Effector memory CD4-positive, alpha-beta T cell (primary cell): ENCODE results near the gene SESN1.

Experiments
- DNase-seq, 3 donors: peaks; one replicate each; pipeline ENCODE4 v3.0.0-alpha.2; 2020
- H3K27ac ChIP-seq: 2 replicates; pipeline ENCODE4 v1.7.0; 2013; ENCODE audit warnings: mild to moderate bottlenecking, low read length, moderate library complexity; ENCODE audit not compliant: insufficient read depth, poor library complexity, severe bottlenecking
- H3K27me3 ChIP-seq: replicated peaks from 2 replicates; pipeline ENCODE4 v1.7.0; 2013; ENCODE audit warnings: mild to moderate bottlenecking, low read length; ENCODE audit not compliant: insufficient read depth, control insufficient read depth, poor library complexity, severe bottlenecking
- H3K36me3 ChIP-seq: 2 replicates; pipeline ENCODE4 v1.7.0; 2013; ENCODE audit warnings: mild to moderate bottlenecking, low read length, moderate library complexity; ENCODE audit not compliant: control insufficient read depth, insufficient read depth
- H3K4me1 ChIP-seq: 2 replicates; pipeline ENCODE4 v1.7.0; 2013; ENCODE audit warnings: low read length, mild to moderate bottlenecking; ENCODE audit not compliant: control insufficient read depth, insufficient read depth, poor library complexity, severe bottlenecking
- H3K4me3 ChIP-seq: 2 replicates; pipeline ENCODE4 v1.7.0; 2013; ENCODE audit warnings: low read length, low read depth, mild to moderate bottlenecking; ENCODE audit not compliant: insufficient read depth, poor library complexity, severe bottlenecking
- H3K9me3 ChIP-seq: 2 replicates; pipeline ENCODE4 v1.7.0; 2013; ENCODE audit warnings: mild to moderate bottlenecking, low read length, moderate library complexity; ENCODE audit not compliant: control insufficient read depth

The SESN1 gene

DNA sequence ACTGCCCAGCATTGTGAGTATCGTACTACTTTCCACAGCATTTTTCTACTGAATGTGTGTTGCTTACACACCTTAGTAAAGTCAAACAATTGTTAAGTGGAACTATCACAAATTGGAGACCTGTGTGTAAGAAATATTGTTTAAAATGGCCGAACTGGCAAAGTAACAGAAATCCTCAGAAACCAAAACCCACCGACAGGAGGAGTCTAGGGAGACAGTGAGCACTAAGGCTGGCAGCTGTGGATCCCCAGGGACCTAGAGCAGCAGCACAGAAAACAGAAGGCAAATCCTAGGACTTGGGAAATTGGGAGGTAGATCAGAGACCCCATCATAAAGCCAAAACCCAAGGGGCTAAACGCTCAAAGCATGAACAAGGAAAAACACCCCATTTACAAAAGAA, 69.9 kb downstream of the SESN1 start:
- no peaks in the 10 kb centered on the region for H3K36me3 ChIP-seq
- no peaks in the 10 kb centered on the region for H3K9me3 ChIP-seq
- peaks cover 10% of the 10 kb centered on the region for H3K4me1 ChIP-seq
- H3K4me3 ChIP-seq, result no peak overlapping the region
- no peak for DNase-seq
- no peaks in the 10 kb centered on the region for H3K27me3 ChIP-seq
- no peak overlapping the region for H3K27ac ChIP-seq

DNA sequence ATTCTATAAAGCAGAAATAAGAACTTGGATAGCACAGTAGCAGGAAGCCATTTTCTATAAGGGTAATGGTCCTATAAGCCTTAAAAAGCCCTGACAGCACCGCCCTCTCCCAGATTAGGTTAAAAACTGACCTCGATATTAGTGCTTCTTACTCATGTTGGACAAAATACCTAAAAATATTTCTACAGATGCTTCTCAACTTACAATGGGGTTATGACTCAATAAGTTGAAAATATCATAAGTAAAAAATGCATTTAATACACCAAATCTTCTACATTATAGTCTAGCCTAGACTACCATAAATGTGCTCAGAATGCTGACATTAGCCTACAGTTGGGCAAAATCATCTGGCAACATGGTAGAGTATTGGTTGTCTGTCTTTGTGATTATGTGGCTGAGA, 70.3 kb downstream of the SESN1 start:
- DNase-seq, result no peak
- Histone ChIP-seq H3K4me1 (peaks cover 14% of the 10 kb centered on the region), H3K4me3 (no peak overlapping the region), H3K36me3 (no peaks in the 10 kb centered on the region), H3K9me3 (no peaks in the 10 kb centered on the region), H3K27ac (no peak overlapping the region), H3K27me3 (no peaks in the 10 kb centered on the region)

DNA sequence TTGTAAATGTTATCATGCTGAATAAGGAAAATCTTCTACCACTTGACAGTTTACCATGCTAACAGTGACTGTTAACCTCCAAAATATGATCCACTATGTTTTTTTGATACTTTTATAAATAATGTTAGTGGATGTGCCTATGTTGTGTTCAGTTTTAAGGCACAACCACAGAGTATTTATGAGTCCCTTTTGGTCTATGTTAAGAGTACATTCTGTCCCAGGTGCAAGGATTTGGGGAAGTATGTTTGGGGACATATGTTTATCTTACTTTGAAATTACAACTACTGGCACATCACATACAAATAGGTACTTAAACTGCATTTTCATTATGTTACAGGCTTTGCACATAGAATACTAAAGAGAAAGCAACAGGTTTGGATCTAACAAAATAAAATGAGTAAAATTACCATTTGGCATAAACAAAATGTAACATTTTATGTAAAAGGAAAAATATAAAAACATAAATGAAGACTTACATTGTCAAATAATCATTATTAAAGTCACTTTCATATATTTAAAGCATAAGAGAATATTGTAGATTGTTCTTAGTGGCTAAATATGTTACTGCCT, 71.2 kb downstream of the SESN1 start:
- no peak overlapping the region for H3K27ac ChIP-seq
- no peak for DNase-seq

DNA sequence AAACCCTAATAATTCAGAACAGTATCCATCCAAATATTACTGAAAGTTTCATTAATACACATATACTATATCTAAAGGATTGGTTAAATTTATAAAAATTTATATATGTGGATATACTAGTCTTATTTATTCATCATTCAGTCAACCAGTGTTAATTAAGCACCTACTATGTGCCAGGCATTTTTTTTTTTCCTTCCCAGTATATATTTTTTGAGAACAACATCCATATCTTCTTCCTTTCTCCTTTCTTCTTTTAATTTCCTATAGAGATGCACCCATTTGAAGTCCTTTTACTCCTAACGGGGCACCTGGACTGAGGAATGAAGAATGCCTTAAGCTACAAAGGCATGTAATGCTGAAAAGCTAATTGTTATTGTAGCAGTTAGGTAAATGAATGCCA, 72.8 kb downstream of the SESN1 start:
- Histone ChIP-seq H3K36me3 (no peaks in the 10 kb centered on the region), H3K27ac (no peak overlapping the region), H3K4me1 (peaks cover 18% of the 10 kb centered on the region), H3K4me3 (no peak overlapping the region), H3K9me3 (no peaks in the 10 kb centered on the region), H3K27me3 (no peaks in the 10 kb centered on the region)
- no peak for DNase-seq

More for the DNA sequence above, 71.2 kb downstream of the SESN1 start:
- H3K27me3 ChIP-seq, result no peaks in the 10 kb centered on the region
- peaks cover 18% of the 10 kb centered on the region for H3K4me1 ChIP-seq
- H3K9me3 ChIP-seq, result no peaks in the 10 kb centered on the region
- H3K36me3 ChIP-seq, result no peaks in the 10 kb centered on the region
- no peak overlapping the region for H3K4me3 ChIP-seq

DNA sequence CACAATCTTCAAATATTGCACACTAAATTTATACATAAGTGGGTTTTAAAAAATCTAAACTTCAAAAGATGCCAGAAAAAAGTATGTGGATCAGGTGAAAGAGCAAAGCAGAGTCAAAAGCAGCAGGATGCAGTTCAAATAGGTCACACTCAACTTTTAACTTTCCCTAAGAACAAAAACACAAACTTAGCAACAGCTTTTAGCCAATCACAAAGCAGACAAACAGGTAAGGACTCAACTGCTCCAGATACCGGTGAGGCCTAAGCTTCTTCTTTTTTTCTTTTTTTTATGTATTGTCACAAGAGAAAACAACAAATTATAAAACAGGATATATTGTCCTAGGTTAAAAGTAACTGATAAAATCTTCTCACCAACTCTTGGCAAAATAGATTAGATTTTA, 74.7 kb downstream of the SESN1 start:
- Histone ChIP-seq H3K27me3 (no peaks in the 10 kb centered on the region), H3K4me3 (no peak overlapping the region), H3K9me3 (no peaks in the 10 kb centered on the region), H3K36me3 (no peaks in the 10 kb centered on the region), H3K27ac (peak overlapping the region; percentile 47), H3K4me1 (peaks cover 20% of the 10 kb centered on the region)
- DNase-seq, result no peak

DNA sequence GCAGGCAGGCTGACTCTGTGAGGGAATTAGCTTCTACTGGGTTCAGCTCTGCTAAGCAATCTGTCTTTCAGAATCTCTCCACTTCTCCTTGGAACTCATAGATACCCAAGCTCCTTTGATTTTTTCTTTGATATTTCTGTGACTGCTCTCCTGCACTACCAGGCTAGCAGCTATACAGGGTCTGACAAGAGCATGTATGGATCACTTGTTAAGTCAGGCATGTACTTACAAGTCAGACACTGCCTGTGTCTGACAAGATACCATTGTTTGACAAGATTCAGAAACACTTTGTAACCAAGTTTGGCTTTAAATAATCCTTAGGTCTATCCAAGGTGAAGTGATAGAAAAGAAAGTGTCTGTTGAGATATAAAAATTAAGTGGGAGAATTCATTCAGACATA, 79.5 kb downstream of the SESN1 start:
- H3K27me3 ChIP-seq, result no peaks in the 10 kb centered on the region
- H3K36me3 ChIP-seq, result no peaks in the 10 kb centered on the region
- no peaks in the 10 kb centered on the region for H3K9me3 ChIP-seq
- H3K27ac ChIP-seq, result no peak overlapping the region
- no peak overlapping the region for H3K4me3 ChIP-seq
- peaks cover 31% of the 10 kb centered on the region for H3K4me1 ChIP-seq
- no peak for DNase-seq

DNA sequence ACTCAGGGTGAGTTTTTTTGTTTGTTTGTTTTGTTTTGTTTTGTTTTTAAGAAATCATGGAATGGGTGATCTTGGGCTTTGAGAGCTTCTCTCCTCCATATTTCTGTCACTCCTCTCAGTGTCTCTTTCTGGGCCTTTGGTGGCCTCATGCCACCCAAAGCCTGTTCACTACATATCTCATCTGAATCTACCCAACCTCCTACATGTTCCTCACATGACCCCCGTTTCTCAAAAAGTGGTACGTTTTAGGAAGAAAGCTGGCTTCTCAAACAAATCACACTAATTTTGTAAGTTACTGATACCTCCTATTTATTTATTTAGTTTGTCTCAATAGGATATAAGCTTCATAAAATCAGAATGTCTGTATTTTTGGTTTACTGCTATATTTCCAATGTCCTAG, 80.0 kb downstream of the SESN1 start:
- H3K4me3 ChIP-seq, result no peak overlapping the region
- peak overlapping the region; percentile 32 for H3K27ac ChIP-seq
- no peak for DNase-seq
- H3K27me3 ChIP-seq, result no peaks in the 10 kb centered on the region
- H3K36me3 ChIP-seq, result no peaks in the 10 kb centered on the region
- peaks cover 30% of the 10 kb centered on the region for H3K4me1 ChIP-seq
- no peaks in the 10 kb centered on the region for H3K9me3 ChIP-seq

DNA sequence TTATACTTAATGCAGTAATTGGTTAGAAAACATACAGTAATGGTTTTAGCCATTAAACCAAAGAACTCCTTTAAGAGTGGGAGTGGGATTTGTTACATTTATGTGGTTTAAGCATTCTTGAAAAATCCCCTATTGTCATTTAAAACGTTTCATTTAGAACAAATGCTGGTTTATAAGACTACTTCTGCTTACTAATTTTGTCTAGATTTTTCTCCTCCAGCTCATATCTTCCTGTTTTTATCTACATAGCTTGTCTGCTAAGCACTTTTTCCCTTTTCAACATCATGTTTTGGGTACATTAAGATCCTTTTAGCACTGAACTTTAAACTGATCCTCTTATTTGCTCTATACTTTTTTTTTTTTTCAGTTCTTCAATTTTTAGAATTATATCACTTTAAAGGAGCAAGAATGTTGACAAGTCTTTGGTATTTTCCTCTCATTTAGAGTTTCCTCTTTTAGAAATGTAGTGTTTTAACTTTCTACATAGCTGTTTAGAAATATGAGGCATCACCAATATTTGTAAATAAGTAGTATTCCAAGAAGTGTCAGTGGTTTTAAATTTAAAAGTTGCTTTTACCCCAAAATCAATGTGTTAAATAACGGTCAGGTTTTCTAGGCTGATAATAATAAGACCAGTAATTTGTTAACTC, 80.9 kb downstream of the SESN1 start:
- Histone ChIP-seq H3K27ac (peak overlapping the region; percentile 31), H3K27me3 (no peaks in the 10 kb centered on the region), H3K36me3 (no peaks in the 10 kb centered on the region), H3K4me3 (no peak overlapping the region), H3K4me1 (peaks cover 23% of the 10 kb centered on the region), H3K9me3 (no peaks in the 10 kb centered on the region)
- no peak for DNase-seq

DNA sequence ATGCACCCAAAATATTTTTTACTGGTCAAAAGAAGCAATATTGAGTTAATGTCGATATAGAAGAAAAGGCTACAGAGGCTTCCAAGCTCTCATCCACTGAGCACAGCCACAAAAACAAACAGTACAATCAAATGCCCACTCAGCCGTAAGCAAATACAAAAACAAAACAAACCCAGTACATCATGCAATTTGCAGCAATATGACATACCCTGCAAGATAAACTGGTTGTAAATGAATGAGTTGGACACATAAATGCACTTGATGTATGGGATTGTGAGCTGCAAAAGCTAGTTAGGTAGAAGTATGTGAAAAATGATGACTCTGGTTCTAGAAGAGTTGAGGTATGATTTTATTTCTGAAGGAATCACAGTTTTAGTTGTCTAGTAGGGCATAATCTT, 83.9 kb downstream of the SESN1 start:
- Histone ChIP-seq H3K36me3 (no peaks in the 10 kb centered on the region), H3K4me3 (peak overlapping the region; percentile 29), H3K4me1 (peaks cover 29% of the 10 kb centered on the region), H3K27ac (peak overlapping the region; percentile 97), H3K9me3 (no peaks in the 10 kb centered on the region), H3K27me3 (no peaks in the 10 kb centered on the region)
- no peak for DNase-seq

DNA sequence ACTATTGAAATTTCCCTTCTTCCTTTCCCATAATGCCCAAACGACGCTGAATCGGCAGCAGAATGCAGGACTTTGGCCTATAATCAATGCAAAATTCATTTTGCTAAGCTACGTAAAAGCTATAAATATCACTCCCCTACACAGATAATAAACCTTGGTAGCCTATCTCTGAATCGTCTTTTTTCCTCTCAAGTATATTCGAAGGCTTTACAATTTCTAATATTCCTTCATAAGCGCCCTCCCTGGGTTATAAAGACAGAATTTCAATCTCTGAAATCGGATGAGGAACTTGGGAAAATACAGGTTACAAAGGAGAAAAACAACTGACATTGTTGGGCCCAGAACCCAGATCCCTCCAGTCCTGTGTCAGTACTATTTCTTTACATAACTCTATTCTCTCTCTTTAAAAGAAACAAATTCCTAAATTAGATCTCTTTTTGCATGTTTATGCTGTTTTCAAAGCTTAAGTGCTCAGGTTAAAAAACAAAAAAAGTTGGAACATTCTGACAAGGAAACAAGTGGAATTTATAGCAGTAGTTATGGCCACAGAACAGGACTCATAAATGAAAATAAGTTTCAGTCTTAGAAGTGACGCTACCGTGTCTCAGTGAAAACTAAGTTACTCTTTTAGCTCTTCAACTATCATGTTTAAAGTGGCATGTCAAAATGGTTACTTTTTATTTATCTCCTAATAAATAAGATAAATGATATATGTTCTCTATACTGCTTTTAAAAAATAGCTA, 84.5 kb downstream of the SESN1 start:
- Histone ChIP-seq H3K4me3 (peak overlapping the region; percentile 69), H3K27ac (peak overlapping the region; percentile 97), H3K36me3 (no peaks in the 10 kb centered on the region), H3K4me1 (peaks cover 29% of the 10 kb centered on the region), H3K27me3 (no peaks in the 10 kb centered on the region), H3K9me3 (no peaks in the 10 kb centered on the region)
- DNase-seq, result no peak
